KMS-11 (cell line): ENCODE results near the gene YIF1A.

Experiments
- H2AFZ ChIP-seq: fragments of 200-600 bp; sonication (generic); 2 replicates; pipeline ENCODE4 v1.6.1; 2016; ENCODE audit warnings: antibody characterized with exemption, mixed run types, low read depth
- H3K27ac ChIP-seq: fragments of 200-600 bp; sonication (generic); 2 replicates; pipeline ENCODE4 v1.6.1; 2016; ENCODE audit warnings: mild to moderate bottlenecking, mixed run types
- H3K27me3 ChIP-seq: fragments of 200-600 bp; sonication (generic); 2 replicates; pipeline ENCODE4 v1.6.1; 2017; ENCODE audit warnings: mild to moderate bottlenecking, low read depth, mixed run types, moderate library complexity; ENCODE audit not compliant: insufficient read depth
- H3K36me3 ChIP-seq: fragments of 200-600 bp; sonication (generic); 2 replicates; pipeline ENCODE4 v1.6.1; 2017; ENCODE audit warnings: mild to moderate bottlenecking, mixed run types; ENCODE audit not compliant: insufficient read depth
- H3K4me1 ChIP-seq: fragments of 200-600 bp; sonication (generic); 2 replicates; pipeline ENCODE4 v1.6.1; 2016; ENCODE audit warnings: mild to moderate bottlenecking, low read depth, mixed run types; ENCODE audit not compliant: poor library complexity, severe bottlenecking
- H3K4me2 ChIP-seq: fragments of 200-600 bp; sonication (generic); 2 replicates; pipeline ENCODE4 v1.7.0; 2016; ENCODE audit warnings: mild to moderate bottlenecking, mixed run types
- H3K4me3 ChIP-seq: fragments of 200-600 bp; sonication (generic); IDR thresholded peaks from 2 replicates; pipeline ENCODE4 v1.6.1; 2017; ENCODE audit warnings: low read depth, low read length, mixed read lengths; ENCODE audit not compliant: insufficient read depth
- H3K79me2 ChIP-seq: fragments of 200-600 bp; sonication (generic); 2 replicates; pipeline ENCODE4 v1.6.1; 2016; ENCODE audit warnings: low read depth, mixed run types; ENCODE audit not compliant: insufficient read depth
- H3K9ac ChIP-seq: fragments of 200-600 bp; sonication (generic); 2 replicates; pipeline ENCODE4 v1.6.1; 2016; ENCODE audit warnings: mild to moderate bottlenecking, mixed run types
- H4K20me1 ChIP-seq: fragments of 200-600 bp; sonication (generic); 2 replicates; pipeline ENCODE4 v1.6.1; 2016; ENCODE audit warnings: mild to moderate bottlenecking, mixed run types; ENCODE audit not compliant: insufficient read depth
- TF ChIP-seq, protein P1 (sequence below): fragments of 200-600 bp; sonication (generic); conservative IDR thresholded peaks from 2 replicates; pipeline ENCODE4 v1.6.1; 2017; ENCODE audit warnings: low read depth, mild to moderate bottlenecking, antibody characterized with exemption, low read length, moderate library complexity, mixed read lengths

YIF1A gene

DNA sequence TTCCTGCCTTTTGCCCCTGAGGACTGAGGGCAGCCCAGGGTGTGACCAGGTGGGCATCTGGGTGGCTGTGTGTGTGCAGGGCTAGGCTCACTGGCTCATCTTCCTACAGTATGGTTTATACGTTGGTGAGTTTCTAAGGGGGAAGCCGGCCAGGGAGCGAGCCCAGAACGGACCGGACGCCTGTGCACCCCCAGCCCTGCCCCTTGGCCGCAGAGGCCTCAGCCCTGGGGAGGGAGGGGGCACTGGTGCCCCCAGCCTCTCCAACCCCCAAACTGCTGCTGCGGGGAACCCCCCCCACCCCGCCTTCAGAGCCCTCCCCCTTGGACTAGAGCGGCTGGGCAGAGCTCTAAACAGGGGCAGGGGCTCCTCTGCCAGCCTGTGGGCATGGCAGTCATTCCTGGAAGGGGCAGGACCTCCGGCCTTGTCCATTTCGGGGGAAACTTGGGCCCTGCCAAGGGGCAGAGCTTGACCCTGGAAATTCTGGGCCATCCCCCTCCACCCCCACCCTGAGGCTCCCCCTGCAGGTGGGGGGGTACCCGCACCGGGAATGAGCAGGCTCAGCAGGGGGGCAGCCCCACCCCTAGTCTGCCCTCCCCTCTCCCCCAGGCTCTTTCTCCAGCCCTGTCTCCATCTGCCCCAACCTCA, 5.4 kb downstream of the YIF1A start:
- Histone ChIP-seq H3K79me2 (peaks cover 8% of the 10 kb centered on the region; the same call in 1 of the 2 replicates), H3K27me3 (peaks cover 4% of the 10 kb centered on the region; the same call in 1 of the 2 replicates), H3K4me2 (no peak overlapping the region; the same call in 1 of the 2 replicates), H3K36me3 (no peaks in the 10 kb centered on the region), H3K27ac (no peak overlapping the region), H3K9ac (no peak overlapping the region), H4K20me1 (no peaks in the 10 kb centered on the region), H3K4me3 (no peak overlapping the region), H2AFZ (no peak overlapping the region), H3K4me1 (peaks cover 25% of the 10 kb centered on the region)
- TF ChIP-seq, protein P1, sequence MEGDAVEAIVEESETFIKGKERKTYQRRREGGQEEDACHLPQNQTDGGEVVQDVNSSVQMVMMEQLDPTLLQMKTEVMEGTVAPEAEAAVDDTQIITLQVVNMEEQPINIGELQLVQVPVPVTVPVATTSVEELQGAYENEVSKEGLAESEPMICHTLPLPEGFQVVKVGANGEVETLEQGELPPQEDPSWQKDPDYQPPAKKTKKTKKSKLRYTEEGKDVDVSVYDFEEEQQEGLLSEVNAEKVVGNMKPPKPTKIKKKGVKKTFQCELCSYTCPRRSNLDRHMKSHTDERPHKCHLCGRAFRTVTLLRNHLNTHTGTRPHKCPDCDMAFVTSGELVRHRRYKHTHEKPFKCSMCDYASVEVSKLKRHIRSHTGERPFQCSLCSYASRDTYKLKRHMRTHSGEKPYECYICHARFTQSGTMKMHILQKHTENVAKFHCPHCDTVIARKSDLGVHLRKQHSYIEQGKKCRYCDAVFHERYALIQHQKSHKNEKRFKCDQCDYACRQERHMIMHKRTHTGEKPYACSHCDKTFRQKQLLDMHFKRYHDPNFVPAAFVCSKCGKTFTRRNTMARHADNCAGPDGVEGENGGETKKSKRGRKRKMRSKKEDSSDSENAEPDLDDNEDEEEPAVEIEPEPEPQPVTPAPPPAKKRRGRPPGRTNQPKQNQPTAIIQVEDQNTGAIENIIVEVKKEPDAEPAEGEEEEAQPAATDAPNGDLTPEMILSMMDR: no peak; the same call in 1 of the 2 replicates

DNA sequence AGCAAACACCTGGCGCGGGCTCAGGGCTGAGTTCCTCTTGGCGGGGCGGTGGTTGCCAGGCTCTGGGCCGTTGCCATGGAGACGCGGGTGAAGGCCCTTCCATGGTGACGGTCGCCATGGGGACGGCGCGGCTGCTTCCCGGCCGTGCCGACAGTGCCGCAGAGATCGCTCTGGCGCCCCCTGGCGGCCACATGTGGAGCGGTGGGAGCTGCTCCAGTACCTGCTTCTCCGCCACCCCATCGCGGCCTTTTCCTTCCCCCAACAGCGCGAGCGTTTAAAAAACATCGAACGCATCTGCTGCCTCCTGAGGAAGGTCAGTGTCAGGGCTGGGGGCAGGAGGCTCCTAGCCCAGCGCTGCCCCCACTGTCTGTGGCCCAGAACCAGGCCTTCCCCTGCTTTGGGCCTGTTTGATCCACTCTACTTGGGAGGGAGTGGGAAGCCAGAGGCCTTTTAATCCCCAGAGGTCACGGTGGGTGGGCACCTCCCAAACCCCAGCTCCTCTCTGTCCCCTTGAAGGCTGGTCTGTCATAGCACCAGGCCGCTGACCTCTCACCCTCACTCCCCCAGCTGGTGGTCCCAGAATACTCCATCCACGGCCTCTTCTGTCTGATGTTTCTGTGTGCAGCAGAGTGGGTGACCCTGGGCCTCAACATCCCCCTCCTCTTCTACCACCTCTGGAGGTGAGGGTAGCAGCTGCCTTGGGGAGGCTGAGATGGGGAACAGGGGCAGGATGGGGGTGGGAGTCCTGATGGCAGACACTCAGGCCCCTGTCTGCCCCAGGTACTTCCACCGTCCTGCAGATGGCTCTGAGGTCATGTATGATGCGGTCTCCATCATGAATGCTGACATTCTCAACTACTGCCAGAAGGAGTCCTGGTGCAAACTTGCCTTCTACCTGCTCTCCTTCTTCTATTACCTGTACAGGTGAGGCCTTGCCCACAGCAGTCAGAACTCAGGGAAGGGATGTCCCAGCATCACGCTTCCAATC, 6.2 kb downstream of the YIF1A start:
- no peaks in the 10 kb centered on the region for H3K36me3 ChIP-seq
- H3K4me1 ChIP-seq: peaks cover 18% of the 10 kb centered on the region
- peaks cover 4% of the 10 kb centered on the region; the same call in 1 of the 2 replicates for H3K27me3 ChIP-seq
- H3K4me3 ChIP-seq: no peak overlapping the region
- H4K20me1 ChIP-seq: no peaks in the 10 kb centered on the region
- H3K79me2 ChIP-seq: peaks cover under 1% of the 10 kb centered on the region; the same call in 1 of the 2 replicates
- H3K9ac ChIP-seq: no peak overlapping the region
- TF ChIP-seq, protein P1: peak; percentile 86
- peak overlapping the region; percentile 64 for H3K4me2 ChIP-seq
- H3K27ac ChIP-seq: peak overlapping the region; percentile 47
- H2AFZ ChIP-seq: no peak overlapping the region; the same call in 1 of the 2 replicates

DNA sequence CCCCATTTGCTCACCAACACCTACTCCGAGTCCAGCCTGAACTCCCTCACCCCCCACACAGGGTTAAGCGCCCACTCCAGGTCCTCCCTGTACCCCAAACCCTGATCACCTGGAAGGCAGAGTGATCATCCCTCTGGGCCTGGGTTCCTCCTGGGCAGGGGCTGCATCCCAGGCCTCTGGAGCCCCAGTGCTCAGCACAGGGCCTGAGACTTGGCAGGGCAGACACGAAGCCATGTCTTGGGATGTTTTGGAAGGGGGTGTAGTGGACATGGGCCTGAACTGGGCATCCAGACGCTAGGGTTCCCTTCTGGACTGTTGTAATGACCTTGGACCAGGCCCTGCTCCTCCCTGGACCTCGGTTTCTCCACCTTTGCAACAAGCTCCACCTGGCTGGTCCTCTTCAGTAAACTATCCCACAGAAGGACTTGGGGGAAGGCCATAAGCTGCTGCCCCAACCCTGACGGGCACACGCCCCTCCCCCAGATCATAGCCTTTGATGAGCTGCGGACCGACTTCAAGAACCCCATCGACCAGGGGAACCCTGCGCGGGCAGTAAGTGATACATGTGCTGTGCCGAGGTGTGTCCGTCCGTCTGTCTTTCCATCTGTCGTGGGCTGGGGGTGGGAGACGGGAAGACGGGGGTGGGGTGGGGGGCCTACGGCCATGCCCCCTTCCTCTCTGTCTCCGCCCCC, 7.0 kb downstream of the YIF1A start:
- H3K4me2 ChIP-seq: no peak overlapping the region
- peaks cover 4% of the 10 kb centered on the region; the same call in 1 of the 2 replicates for H3K27me3 ChIP-seq
- H3K4me1 ChIP-seq: peaks cover 26% of the 10 kb centered on the region
- H4K20me1 ChIP-seq: no peaks in the 10 kb centered on the region
- H2AFZ ChIP-seq: no peak overlapping the region
- no peak overlapping the region for H3K27ac ChIP-seq
- H3K9ac ChIP-seq: no peak overlapping the region
- no peak overlapping the region for H3K4me3 ChIP-seq
- H3K79me2 ChIP-seq: no peaks in the 10 kb centered on the region
- TF ChIP-seq, protein P1: no peak
- H3K36me3 ChIP-seq: no peaks in the 10 kb centered on the region

DNA sequence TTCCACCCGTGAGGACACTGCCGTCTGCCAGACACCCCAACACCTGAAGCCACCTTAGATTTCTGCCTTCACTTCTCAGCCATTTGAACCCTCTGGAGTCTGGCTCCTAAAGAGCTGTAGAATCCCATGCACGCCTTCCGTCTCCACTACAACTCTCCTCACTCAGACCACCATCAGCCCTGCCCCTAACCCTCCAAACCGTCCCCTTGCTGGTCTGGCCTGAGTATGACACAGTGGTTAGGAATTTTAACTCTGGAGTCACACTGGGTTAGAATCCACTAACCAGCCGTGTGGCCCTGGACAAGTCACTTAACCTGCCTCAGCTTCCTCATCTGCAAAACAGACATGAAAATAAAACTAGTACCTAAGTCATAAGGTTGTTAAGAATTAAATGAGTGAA, 7.9 kb downstream of the YIF1A start:
- Histone ChIP-seq H3K9ac (no peak overlapping the region), H3K36me3 (no peaks in the 10 kb centered on the region), H3K4me1 (peaks cover 27% of the 10 kb centered on the region), H3K27me3 (peaks cover 4% of the 10 kb centered on the region; the same call in 1 of the 2 replicates), H3K4me2 (no peak overlapping the region), H4K20me1 (no peaks in the 10 kb centered on the region), H3K4me3 (no peak overlapping the region), H2AFZ (no peak overlapping the region), H3K79me2 (no peaks in the 10 kb centered on the region), H3K27ac (no peak overlapping the region)
- TF ChIP-seq, protein P1: no peak
